GM21423 (cell line): ENCODE results near the gene SPINK14.

ENCODE experiments used
- ATAC-seq: cut with Tn5 transposase; IDR thresholded peaks from one replicate; pipeline ENCODE4 v1.9.1; 2021; ENCODE audit warnings: mild to moderate bottlenecking, moderate library complexity; ENCODE audit not compliant: unreplicated experiment

The SPINK14 gene

DNA sequence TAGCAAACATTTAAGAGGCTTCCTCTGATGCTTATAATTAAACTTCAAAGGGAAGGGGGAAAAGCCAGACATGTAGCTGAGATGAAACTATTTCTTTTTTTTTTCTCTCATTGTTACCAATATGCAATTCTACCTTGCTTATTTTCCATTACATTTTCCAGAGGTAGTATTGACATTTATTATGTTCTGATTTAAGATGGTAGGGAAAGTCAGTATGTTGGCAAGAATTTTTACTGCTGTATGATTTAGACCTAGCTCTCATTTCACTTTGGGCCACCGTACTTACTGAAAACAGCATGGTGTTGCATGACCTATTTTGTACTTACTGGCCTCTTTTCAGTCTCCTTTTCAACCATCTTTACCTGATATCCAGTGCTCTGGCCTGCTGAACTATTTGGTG is 24.9 kb downstream of the SPINK14 start:
- no peak for ATAC-seq

DNA sequence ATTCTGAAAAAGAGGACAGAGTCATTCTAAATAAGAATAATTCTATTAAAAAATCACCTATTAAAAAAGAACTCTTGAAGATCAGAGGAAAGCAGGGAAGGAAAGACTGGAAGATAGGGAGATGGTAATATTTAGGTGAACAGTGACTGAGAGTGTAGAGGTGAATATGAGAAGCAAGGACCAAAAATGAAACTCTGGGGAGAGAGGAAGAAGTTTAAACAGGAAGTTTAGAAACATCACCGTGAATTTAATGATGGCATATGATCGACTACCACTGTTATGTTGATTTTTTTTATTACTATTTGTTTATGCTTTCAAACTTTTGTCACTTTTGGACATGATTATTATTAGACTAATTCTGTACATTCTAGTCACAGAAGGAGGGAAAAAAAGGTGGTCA is 32.8 kb downstream of the SPINK14 start:
- no peak for ATAC-seq

DNA sequence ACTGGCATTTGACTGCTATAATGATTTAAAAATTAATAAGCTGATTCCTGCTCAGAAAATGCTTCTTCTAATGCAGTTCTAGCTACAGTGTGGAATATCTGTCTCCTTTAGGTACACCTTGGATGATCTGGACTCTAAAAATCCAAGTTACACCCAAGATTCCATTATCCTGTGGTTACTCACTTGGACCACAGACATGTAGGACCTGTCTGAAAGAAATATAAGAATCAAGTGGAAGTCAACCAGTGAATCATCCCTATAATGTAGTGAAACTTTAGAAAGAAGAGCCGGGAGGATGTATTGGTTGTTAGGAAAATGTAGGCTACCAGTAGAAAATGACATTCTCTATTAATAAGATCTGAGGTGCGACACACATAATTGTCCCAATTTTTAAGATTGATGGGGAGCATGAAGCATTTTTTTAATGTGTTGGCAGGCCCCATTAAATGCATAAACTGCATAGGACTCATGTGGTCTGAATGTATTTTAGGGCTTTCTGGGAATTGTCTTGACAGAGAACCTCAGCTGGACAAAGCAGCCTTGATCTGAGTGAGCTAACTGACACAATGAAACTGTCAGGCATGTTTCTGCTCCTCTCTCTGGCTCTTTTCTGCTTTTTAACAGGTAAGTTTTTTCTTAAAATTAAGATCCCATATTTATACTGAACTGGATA is 34.3 kb downstream of the SPINK14 start, which contains the start of gene SPINK6:
SPINK6 (plus strand) TSS at position 512 of the 673 bp plus-strand sequence; CDS start at position 567, 55 bp downstream.
- no peak for ATAC-seq

DNA sequence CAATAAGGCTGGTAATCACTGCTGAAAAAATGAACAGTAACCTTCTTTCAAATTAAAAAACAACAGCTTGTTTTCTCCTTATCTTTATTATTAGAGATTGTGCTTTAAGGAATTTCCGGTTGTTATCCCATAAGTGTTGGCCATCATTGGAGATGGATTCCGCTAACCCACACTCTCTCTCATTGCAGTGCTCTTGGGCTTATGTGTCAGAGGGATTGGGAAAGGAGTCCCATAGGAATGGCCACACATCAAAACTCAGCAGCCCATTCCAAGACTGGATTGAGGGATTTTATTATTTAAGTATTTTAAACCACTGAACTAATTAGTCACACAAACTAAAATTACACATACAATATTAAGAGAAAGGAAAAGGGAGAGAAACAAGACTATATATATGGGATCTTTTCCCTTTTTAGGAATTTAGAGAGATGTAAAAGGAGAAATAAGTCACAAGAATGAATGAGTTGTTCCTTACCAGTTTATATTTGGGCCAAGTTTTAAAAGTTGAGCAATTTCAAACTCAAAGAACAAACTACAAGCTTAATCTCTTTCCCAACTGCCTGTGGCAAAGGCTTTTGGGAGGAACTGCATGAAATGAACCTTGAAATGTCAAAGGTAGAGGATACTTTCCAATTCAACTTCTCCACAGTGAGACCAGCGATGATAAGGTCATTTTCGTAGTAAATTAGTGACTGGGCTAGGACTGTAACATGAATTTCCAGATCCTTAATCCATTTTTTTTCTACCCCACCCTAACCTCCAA is 36.9 kb downstream of the SPINK14 start:
- no peak for ATAC-seq

DNA sequence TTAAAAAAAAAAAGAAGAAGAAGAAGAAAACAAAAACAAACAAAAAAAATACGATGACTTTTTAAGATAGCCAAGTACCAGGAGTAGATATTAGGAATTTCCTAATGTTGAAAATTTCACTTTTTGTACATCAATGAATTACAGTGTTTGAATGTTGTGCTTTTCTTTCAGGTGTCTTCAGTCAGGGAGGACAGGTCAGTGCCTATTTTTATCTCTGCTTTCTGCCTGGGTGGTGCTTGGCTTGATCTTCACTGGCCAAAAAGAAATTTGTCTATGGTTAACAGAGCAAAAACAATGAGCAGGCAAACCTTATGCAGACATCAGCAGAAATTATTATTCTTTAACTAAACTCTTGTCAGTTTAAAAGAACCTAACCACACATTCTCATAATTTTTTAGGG is 37.5 kb downstream of the SPINK14 start:
- no peak for ATAC-seq

DNA sequence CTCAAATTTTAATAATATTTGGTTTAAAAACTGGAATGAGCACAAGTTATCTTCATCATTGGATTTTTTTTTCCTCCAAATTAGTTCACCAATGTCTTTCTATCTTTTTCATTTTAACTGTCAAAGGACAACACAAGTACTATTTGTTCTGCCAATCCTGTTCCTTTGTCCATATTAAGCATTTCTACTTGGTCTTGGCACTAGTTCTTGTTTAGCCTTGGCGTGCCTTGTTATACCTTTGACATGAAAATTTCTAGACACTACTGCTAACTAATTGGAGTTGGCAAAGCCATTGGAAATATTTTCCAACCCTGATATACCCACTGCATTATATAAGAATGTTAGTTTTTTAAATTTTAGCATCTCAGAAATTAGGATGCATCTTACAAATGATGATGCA is 38.3 kb downstream of the SPINK14 start:
- ATAC-seq = no peak

DNA sequence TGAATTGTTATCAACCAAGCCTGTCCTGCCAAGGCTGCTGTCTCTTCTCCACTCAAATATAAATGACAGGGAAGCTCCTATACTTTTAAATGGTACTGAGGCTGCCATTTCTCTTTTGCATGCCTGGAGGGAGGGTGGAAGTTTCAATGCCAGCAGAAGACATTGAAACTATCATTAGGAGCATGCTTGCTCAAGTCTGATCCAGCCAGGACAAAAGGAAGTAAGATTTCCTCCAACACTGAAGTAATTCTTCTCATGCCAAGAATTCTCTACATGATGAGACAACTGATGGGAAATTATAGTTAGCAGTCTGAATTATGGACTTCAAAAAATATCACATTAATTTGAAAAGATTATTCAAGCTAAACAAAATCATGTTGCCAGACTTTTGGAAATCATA is 39.9 kb downstream of the SPINK14 start:
- no peak for ATAC-seq

DNA sequence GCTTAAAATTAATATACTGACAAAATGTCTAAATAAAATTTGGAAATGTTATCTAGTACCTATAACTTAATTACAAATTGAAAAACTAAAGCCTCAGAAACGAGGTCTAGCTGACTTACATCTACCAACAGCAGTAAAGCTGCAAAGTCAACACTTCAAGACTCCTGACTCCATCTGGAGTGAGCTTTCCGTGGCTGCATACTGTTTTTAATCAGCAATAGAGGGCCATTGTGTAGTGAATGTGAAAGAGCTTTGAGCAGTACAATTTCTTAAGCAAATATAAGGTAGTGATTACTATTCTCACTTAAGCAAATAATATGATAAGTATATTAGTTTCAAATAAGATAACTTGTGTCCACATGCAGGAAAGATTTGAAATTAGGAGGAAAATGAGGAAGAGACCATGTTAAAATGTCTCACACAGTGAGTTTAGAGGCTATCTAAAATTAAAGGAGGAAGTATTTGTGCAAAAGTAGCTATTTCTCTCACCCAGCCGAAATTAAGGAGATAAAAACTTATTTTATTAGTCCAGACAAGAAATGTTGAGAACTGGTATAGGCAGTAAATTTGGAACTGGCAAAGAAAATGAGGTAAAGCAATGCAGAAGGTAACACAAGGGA is 40.9 kb downstream of the SPINK14 start:
- ATAC-seq = no peak

DNA sequence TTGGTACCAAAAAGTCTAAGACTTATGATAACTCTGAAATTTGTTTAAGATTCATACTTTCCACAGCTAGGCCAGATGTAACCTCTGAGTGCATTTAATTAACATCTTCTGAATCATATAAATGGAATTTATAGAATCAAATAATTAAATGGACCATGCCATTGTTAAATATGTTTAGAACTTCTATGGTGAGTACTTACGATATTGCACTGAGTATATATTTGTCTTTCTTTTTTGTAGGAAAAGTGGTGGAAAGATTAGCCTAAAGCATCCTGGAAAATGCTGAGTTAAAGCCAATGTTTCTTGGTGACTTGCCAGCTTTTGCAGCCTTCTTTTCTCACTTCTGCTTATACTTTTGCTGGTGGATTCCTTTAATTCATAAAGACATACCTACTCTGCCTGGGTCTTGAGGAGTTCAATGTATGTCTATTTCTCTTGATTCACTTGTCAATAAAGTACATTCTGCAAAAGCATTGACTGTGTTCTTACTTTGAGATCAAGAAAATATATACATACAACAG is 46.4 kb downstream of the SPINK14 start:
- no peak for ATAC-seq

DNA sequence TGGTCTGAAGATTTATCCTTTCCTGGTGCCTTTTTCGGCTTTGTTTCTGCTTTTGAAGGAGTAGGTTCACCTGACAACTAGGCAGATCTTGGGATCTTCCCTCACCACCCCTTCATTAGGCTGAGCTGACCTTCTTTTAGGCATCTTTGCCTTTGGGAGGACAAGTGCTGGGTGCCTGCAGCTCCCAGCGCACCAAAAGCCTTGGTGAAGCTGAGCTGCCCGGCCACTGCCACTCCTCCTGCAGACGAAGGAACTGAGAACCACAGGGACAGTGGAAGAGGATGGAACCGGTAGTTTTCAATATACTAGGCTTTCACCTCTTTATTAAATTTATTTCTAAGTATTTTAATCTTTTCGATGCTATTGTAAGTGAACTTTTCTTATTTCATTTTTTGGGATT is 53.2 kb downstream of the SPINK14 start:
- no peak for ATAC-seq

DNA sequence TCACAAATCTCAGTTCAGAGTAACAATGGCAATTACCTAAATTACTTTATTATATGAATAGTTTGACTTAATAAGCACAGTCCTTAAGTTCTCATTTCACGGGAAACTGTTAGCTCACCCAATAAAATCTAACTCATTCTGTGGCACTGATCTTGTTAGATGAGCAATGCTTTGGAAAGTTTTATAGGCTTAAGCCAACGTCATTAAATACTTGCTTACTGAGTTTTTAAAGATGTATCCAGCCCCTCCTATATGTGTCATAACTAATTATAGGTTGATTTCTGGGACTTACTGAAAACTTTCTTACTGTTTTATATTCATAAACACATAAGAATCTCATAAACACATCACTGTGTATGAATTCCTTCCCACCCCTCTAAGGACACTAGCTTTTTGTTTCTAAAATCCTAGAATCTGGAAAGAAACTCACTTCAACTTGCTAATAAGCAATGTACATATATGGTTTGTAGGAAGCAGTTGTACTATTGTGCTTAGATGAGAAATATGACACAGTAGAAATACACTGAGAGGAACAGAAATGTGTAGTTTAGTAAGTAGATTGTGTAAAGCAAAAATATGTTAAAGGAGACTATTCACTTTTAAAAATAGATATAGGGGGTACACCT is 55.9 kb downstream of the SPINK14 start:
- ATAC-seq = no peak
